Trophoblast cell (in vitro differentiated cells and primary cell): ENCODE measurements around the gene FREM1.

Source experiments
- DNase-seq, 2 donors: peaks; one replicate each; pipeline ENCODE4 v3.0.0-alpha.2; 2016
- H2AFZ ChIP-seq: 2 replicates; pipeline ENCODE4 v1.6.1; 2013; ENCODE audit warnings: low read length, moderate library complexity, mild to moderate bottlenecking; ENCODE audit not compliant: insufficient read depth, poor library complexity
- H2AK5ac ChIP-seq: 2 replicates; pipeline ENCODE4 v1.6.1; 2013; ENCODE audit warnings: mild to moderate bottlenecking, low read length
- H2BK120ac ChIP-seq: 2 replicates; pipeline ENCODE4 v1.6.1; 2013; ENCODE audit warnings: low read length, mild to moderate bottlenecking, moderate library complexity; ENCODE audit not compliant: insufficient read depth, poor library complexity
- H2BK12ac ChIP-seq: 2 replicates; pipeline ENCODE4 v1.6.1; 2013; ENCODE audit warnings: mild to moderate bottlenecking, low read length, moderate library complexity
- H2BK5ac ChIP-seq: 2 replicates; pipeline ENCODE4 v1.6.1; 2013; ENCODE audit warnings: low read length, low read depth, moderate library complexity, mild to moderate bottlenecking; ENCODE audit not compliant: poor library complexity
- H3K14ac ChIP-seq: 2 replicates; pipeline ENCODE4 v1.6.1; 2013; ENCODE audit warnings: mild to moderate bottlenecking, low read length
- H3K18ac ChIP-seq: 2 replicates; pipeline ENCODE4 v1.6.1; 2013; ENCODE audit warnings: mild to moderate bottlenecking, low read length
- H3K23ac ChIP-seq: 2 replicates; pipeline ENCODE4 v1.6.1; 2013; ENCODE audit warnings: low read length
- H3K27ac ChIP-seq: 2 replicates; pipeline ENCODE4 v1.5.1; 2013; ENCODE audit warnings: low read depth, mild to moderate bottlenecking, inconsistent platforms, low read length, moderate library complexity
- H3K27me3 ChIP-seq: 2 replicates; pipeline ENCODE4 v1.6.1; 2013; ENCODE audit warnings: inconsistent platforms, mild to moderate bottlenecking, low read length, moderate library complexity; ENCODE audit not compliant: insufficient read depth
- H3K36me3 ChIP-seq, 2 experiments: 1 replicate in 1 of 2; 2 replicates in 1 of 2; pipeline ENCODE4 v1.6.1; 2013; ENCODE audit warnings: low read length in 2 of 2, mild to moderate bottlenecking in 2 of 2, moderate library complexity in 1 of 2; ENCODE audit not compliant: insufficient read depth in 2 of 2, control insufficient read depth in 1 of 2
- H3K4ac ChIP-seq: 2 replicates; pipeline ENCODE4 v1.6.1; 2013; ENCODE audit warnings: low read depth, mild to moderate bottlenecking, low read length, moderate library complexity
- H3K4me1 ChIP-seq, 2 experiments: 1 replicate in 1 of 2; 2 replicates in 1 of 2; pipeline ENCODE4 v1.6.1; 2013; ENCODE audit warnings: low read length in 2 of 2, mild to moderate bottlenecking in 2 of 2, moderate library complexity in 1 of 2; ENCODE audit not compliant: insufficient read depth in 2 of 2, control insufficient read depth in 1 of 2
- H3K4me2 ChIP-seq: 2 replicates; pipeline ENCODE4 v1.6.1; 2013; ENCODE audit warnings: inconsistent platforms, mild to moderate bottlenecking, low read length, moderate library complexity
- H3K4me3 ChIP-seq: 2 replicates; pipeline ENCODE4 v1.5.1; 2013; ENCODE audit warnings: mild to moderate bottlenecking, low read depth, low read length, inconsistent platforms
- H3K79me1 ChIP-seq: one replicate; pipeline ENCODE4 v1.6.1; 2013; ENCODE audit warnings: low read length
- H3K79me2 ChIP-seq: 2 replicates; pipeline ENCODE4 v1.6.1; 2013; ENCODE audit warnings: low read length, mild to moderate bottlenecking; ENCODE audit not compliant: control insufficient read depth, insufficient read depth, poor library complexity
- H3K9ac ChIP-seq: 2 replicates; pipeline ENCODE4 v1.6.1; 2013; ENCODE audit warnings: mild to moderate bottlenecking, low read length
- H3K9me3 ChIP-seq: 2 replicates; pipeline ENCODE4 v1.6.1; 2013; ENCODE audit warnings: low read depth, mild to moderate bottlenecking, control low read depth, inconsistent platforms, low read length; ENCODE audit not compliant: insufficient read depth
- H4K12ac ChIP-seq: 2 replicates; pipeline ENCODE4 v1.6.1; 2013; ENCODE audit warnings: low read depth, mild to moderate bottlenecking, low read length, moderate library complexity
- H4K8ac ChIP-seq: 2 replicates; pipeline ENCODE4 v1.6.1; 2013; ENCODE audit warnings: low read depth, mild to moderate bottlenecking, low read length, moderate library complexity
- H4K91ac ChIP-seq: one replicate; pipeline ENCODE4 v1.6.1; 2013; ENCODE audit warnings: low read depth, mild to moderate bottlenecking, low read length, moderate library complexity
- WGBS: extraction: QIAGEN DNeasy Blood & Tissue Kit; methylation state at CpG from one replicate; pipeline ENCODE4 v1.1.7; 2013; ENCODE audit warnings: missing lambda C conversion rate; ENCODE audit not compliant: insufficient read length, insufficient coverage; ENCODE audit errors: extremely low coverage; 5-methylcytosine and 5-hydroxymethylcytosine counted together

Gene FREM1

DNA sequence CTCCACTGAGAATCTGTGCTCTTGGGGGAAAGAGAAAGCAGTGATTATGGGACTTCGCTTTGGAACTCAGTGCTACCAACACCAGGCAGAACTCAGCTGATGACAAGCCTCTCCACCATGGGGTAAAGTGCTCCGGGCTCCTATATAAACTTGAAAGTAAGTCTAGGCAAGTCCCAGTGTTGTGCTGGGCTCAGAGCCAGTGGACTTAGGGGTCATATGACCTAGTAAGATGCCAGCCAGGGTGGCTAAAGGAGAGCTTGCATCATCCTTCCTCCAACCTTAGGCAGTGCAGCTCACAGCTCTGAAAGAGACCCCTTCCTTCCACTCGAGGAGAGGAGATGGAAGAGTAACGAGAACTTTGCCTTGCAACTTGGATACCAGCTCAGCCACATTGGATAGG, 35.1 kb upstream of the FREM1 start:
- Histone ChIP-seq H3K4me2 (no peak overlapping the region), H2BK120ac (no peak overlapping the region), H3K4me1 (peaks cover 3 to 5% of the 10 kb centered on the region in 2 experiments), H3K79me2 (no peaks in the 10 kb centered on the region), H3K18ac (no peak overlapping the region), H2AFZ (no peak overlapping the region), H3K23ac (no peak overlapping the region), H3K79me1 (no peaks in the 10 kb centered on the region), H4K8ac (no peak overlapping the region), H2BK12ac (no peak overlapping the region), H2AK5ac (no peak overlapping the region), H3K27ac (no peak overlapping the region), H2BK5ac (no peak overlapping the region), H3K27me3 (no peaks in the 10 kb centered on the region), H4K12ac (no peak overlapping the region), H4K91ac (no peak overlapping the region), H3K4me3 (no peak overlapping the region), H3K9me3 (no peaks in the 10 kb centered on the region), H3K4ac (no peak overlapping the region), H3K14ac (no peak overlapping the region), H3K9ac (no peak overlapping the region), H3K36me3 (no peaks in the 10 kb centered on the region)
- DNase-seq: no peak
- no CpG with 5 or more reads among the region's 4 CpGs for WGBS

GRCh38 chr9:14941501-14942405, 31.5 kb upstream of the FREM1 start:
- no peak overlapping the region for H2BK120ac ChIP-seq
- H4K12ac ChIP-seq: no peak overlapping the region
- no peak overlapping the region for H3K4ac ChIP-seq
- H2AK5ac ChIP-seq: no peak overlapping the region
- no peaks in the 10 kb centered on the region for H3K27me3 ChIP-seq
- H3K4me3 ChIP-seq: no peak overlapping the region
- no peak overlapping the region for H2AFZ ChIP-seq
- H4K8ac ChIP-seq: no peak overlapping the region
- no peaks in the 10 kb centered on the region for H3K9me3 ChIP-seq
- H3K27ac ChIP-seq: no peak overlapping the region
- no peak overlapping the region for H2BK5ac ChIP-seq
- no peak overlapping the region for H3K18ac ChIP-seq
- no peak for DNase-seq
- no peak overlapping the region for H3K9ac ChIP-seq
- H3K79me2 ChIP-seq: no peaks in the 10 kb centered on the region
- H3K14ac ChIP-seq: no peak overlapping the region
- H3K23ac ChIP-seq: no peak overlapping the region
- no peak overlapping the region for H4K91ac ChIP-seq
- H3K36me3 ChIP-seq: no peaks in the 10 kb centered on the region
- H2BK12ac ChIP-seq: no peak overlapping the region
- no peaks in the 10 kb centered on the region for H3K4me1 ChIP-seq
- no CpG with 5 or more reads among the region's 7 CpGs for WGBS
- peaks cover 5% of the 10 kb centered on the region for H3K79me1 ChIP-seq
- H3K4me2 ChIP-seq: no peak overlapping the region

- Histone ChIP-seq H3K4me2 (no peak overlapping the region), H3K79me1 (peaks cover 7% of the 10 kb centered on the region), H3K4me3 (no peak overlapping the region), H3K27me3 (no peaks in the 10 kb centered on the region), H4K91ac (no peak overlapping the region), H2AFZ (no peak overlapping the region), H3K36me3 (no peaks in the 10 kb centered on the region), H2BK5ac (no peak overlapping the region), H3K27ac (no peak overlapping the region), H3K9ac (no peak overlapping the region), H3K23ac (no peak overlapping the region), H3K4me1 (no peaks in the 10 kb centered on the region), H2BK12ac (peak overlapping the region; percentile 4), H3K9me3 (no peaks in the 10 kb centered on the region), H3K18ac (no peak overlapping the region), H4K8ac (no peak overlapping the region), H3K14ac (no peak overlapping the region), H2BK120ac (peak overlapping the region; percentile 72), H4K12ac (no peak overlapping the region), H2AK5ac (no peak overlapping the region), H3K4ac (no peak overlapping the region), H3K79me2 (no peaks in the 10 kb centered on the region)
- no peak for DNase-seq
- no CpG with 5 or more reads among the region's 4 CpGs for WGBS
Observed at GRCh38 chr9:14939378-14939777, 29.1 kb upstream of the FREM1 start.

DNA sequence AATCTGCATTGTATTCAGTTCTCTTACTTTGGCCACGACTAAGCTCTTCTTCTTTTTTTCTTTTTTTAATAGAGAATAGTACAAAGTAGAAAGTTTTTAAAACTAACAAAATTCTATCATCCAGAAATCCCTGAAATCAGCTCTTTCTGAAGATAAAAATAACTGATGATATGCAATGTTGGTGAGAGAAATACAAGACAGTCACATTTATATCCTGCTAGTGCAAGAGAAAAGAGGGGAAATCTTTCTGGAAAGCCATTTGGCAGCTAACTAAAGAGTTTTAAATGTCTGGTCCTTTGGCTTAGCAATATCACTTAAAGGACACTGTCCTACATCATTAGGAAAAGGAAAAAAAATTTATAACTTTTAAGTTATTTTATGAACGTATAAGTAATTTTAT, 27.0 kb upstream of the FREM1 start:
- H3K4me2 ChIP-seq: no peak overlapping the region
- H2BK12ac ChIP-seq: peak overlapping the region; percentile 89
- no peaks in the 10 kb centered on the region for H3K79me2 ChIP-seq
- H3K4ac ChIP-seq: no peak overlapping the region
- peak overlapping the region; percentile 70 for H3K14ac ChIP-seq
- no peak for DNase-seq
- no peak overlapping the region for H2AFZ ChIP-seq
- H2BK120ac ChIP-seq: peak overlapping the region; percentile 80
- no peak overlapping the region for H3K23ac ChIP-seq
- no peaks in the 10 kb centered on the region for H3K9me3 ChIP-seq
- H3K18ac ChIP-seq: no peak overlapping the region
- no peak overlapping the region for H4K12ac ChIP-seq
- WGBS: no CpG with 5 or more reads among the region's 2 CpGs
- no peak overlapping the region for H3K27ac ChIP-seq
- no peaks in the 10 kb centered on the region for H3K4me1 ChIP-seq
- no peaks in the 10 kb centered on the region for H3K36me3 ChIP-seq
- no peak overlapping the region for H3K9ac ChIP-seq
- peaks cover 7% of the 10 kb centered on the region for H3K79me1 ChIP-seq
- no peak overlapping the region for H4K8ac ChIP-seq
- H3K27me3 ChIP-seq: no peaks in the 10 kb centered on the region
- peak overlapping the region; percentile 55 for H4K91ac ChIP-seq
- H2AK5ac ChIP-seq: no peak overlapping the region
- H3K4me3 ChIP-seq: no peak overlapping the region
- peak overlapping the region; percentile 79 for H2BK5ac ChIP-seq
